ENCODE data around the gene RFX2.

GRCh38 chr19:6045108-6045507 lies 65.2 kb downstream of the RFX2 start:
- no peak for TF ChIP-seq POLR2A (IDR thresholded peaks at IDR 0.05)
- TF ChIP-seq, protein P1, sequence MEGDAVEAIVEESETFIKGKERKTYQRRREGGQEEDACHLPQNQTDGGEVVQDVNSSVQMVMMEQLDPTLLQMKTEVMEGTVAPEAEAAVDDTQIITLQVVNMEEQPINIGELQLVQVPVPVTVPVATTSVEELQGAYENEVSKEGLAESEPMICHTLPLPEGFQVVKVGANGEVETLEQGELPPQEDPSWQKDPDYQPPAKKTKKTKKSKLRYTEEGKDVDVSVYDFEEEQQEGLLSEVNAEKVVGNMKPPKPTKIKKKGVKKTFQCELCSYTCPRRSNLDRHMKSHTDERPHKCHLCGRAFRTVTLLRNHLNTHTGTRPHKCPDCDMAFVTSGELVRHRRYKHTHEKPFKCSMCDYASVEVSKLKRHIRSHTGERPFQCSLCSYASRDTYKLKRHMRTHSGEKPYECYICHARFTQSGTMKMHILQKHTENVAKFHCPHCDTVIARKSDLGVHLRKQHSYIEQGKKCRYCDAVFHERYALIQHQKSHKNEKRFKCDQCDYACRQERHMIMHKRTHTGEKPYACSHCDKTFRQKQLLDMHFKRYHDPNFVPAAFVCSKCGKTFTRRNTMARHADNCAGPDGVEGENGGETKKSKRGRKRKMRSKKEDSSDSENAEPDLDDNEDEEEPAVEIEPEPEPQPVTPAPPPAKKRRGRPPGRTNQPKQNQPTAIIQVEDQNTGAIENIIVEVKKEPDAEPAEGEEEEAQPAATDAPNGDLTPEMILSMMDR (IDR thresholded peaks at IDR 0.05) = no peak
- no peak for TF ChIP-seq EP300 (IDR thresholded peaks at IDR 0.05)
